Retinal pigment epithelial cell (primary cell): ENCODE measurements around the gene PTPN6.

ENCODE experiments used
- DNase-seq: peaks from one replicate; pipeline ENCODE4 v3.0.0-alpha.2; 2010; ENCODE audit warnings: low read depth
- H3K4me3 ChIP-seq: 2 replicates; pipeline ENCODE4 v1.5.1; 2011; ENCODE audit warnings: mild to moderate bottlenecking, low read length, control low read depth, moderate library complexity
- CTCF ChIP-seq: conservative IDR thresholded peaks from 2 replicates; pipeline ENCODE4 v1.5.1; 2011; ENCODE audit warnings: low read depth, low read length, control low read depth, inconsistent platforms

The PTPN6 gene

DNA sequence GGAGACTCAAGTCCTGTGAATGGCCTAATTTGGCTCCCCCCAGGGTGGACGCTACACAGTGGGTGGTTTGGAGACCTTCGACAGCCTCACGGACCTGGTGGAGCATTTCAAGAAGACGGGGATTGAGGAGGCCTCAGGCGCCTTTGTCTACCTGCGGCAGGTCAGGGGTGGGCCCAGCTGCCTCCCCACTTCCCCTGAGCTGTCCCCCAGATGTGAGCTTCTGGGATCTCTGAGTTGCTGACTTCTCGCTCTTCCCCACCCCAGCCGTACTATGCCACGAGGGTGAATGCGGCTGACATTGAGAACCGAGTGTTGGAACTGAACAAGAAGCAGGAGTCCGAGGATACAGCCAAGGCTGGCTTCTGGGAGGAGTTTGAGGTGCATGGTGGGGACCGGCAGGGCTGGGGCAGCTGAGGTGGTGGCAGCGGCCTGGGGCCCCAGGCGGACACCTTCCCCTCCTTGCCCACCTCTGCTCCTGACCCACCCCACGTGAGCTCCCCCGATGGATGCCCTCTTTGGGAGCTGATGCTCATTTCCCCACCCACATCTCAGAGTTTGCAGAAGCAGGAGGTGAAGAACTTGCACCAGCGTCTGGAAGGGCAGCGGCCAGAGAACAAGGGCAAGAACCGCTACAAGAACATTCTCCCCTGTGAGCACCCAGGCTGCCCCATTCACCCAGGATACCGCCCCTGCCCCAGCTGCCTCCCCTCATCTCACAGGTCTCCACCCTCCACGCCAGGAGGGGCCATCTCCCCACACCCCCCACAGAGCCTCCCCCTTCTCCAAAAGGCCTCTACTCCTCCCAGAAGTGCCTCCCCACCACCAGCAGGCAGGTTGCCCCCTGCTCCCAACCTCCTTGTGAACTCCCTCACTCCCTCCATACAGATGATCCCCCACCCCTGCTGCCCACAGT is 4.2 kb downstream of the PTPN6 start:
- H3K4me3 ChIP-seq: no peak overlapping the region
- no peak for TF ChIP-seq CTCF
- DNase-seq: no peak

- DNase-seq: no peak
Measured at GRCh38 chr12:6956021-6956727, 5.0 kb downstream of the PTPN6 start.

DNA sequence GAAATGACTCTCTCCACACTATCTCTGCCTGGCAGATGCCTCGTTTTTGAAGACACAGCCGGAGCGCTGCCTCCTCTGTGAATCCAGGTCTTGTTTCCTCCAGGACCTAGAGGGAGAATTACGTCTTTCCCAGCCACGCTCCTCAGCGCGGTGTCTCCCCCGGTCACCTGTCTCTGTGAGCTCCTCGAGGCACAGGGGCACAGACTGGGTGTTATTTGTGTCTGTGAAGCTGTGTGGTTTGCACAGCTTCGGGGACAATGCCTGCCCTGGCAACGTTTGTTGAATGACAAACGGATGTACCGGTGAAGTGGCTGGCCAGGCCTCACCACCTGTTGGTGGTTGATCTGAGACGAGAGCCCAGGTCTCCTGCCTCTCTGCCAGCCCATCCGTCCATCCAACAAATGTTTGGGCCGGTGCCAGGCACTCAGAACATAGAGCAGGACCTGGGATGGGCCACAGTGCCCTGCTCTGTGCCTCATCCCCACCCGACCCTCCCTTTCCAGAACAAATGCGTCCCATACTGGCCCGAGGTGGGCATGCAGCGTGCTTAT is 6.1 kb downstream of the PTPN6 start:
- no peak for TF ChIP-seq CTCF

More at GRCh38 chr12:6956021-6956727, 5.0 kb downstream of the PTPN6 start:
- no peak overlapping the region for H3K4me3 ChIP-seq
- no peak for TF ChIP-seq CTCF

GRCh38 chr12:6957741-6958608 is 6.8 kb downstream of the PTPN6 start:
- no peak for DNase-seq
- no peak for TF ChIP-seq CTCF
- H3K4me3 ChIP-seq: no peak overlapping the region

More for the DNA sequence above, 6.1 kb downstream of the PTPN6 start:
- DNase-seq: no peak
- H3K4me3 ChIP-seq: no peak overlapping the region

DNA sequence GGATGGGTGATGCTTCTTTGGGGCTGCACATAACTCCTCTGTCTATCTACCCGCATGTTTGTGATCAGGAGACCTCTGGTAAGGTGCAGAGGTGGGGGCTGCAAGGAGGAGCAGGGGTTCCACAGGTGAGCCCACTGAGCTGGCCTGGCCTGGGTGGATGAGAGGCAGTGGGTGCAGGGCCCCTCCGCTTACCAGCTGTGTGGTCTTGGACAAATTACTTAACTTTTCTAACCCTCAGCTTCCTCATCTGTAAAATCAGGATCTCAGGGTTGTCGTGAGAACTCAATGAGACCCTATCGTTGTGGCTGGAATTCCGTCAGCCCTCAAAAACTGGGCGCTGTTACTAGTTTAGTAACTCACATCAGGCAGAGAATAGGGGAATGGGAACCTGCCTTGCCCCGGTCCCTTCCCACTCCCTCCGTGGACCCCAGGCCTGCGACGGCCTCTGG is 7.5 kb downstream of the PTPN6 start:
- H3K4me3 ChIP-seq: no peak overlapping the region
- DNase-seq: no peak
- TF ChIP-seq CTCF: no peak

DNA sequence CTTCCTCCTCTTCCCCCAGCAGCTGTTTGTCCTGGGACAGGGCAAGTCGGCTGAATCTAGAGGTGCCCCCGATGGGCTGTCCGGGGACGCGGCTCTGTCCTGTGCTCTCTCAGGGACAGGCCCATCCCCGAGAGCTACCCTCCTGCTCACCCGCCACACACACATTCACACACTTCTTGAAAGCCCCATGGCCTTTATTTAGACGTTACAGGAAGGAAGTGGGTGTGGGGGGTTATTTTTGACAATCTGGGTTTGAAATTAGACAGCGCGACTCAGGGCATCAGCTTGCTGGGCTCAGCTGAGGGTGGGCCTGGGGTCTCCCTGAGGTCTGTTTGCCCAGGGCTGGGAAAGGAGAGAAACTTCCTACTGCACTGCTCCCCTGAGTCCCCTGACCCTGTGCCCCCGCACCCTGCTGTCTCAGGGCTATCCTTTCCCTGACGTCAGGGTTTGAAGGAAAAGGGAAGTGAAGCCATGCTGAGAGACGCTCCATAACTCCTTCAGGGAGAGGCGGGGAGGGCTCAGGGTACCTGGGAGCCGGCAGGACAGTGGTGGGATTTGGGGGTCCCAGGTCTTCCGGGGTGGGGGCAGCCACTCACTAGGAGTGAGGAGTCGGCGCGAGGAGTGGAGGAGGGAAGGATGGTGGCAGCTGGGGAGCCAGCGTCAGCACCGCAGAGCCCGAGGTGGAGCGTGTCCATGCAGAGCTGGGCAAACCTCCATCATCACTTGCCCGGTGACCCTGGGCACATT is 8.1 kb downstream of the PTPN6 start:
- DNase-seq: no peak
- no peak for TF ChIP-seq CTCF

More for the DNA sequence above, 8.1 kb downstream of the PTPN6 start:
- H3K4me3 ChIP-seq: no peak overlapping the region
